ENCODE measurements around the gene IL7R. TPM values are rescaled to one million over a fixed set of nuclear protein-coding genes. Genes with fewer than 3 reads are reported as not detected.

IL7R gene, protein sequence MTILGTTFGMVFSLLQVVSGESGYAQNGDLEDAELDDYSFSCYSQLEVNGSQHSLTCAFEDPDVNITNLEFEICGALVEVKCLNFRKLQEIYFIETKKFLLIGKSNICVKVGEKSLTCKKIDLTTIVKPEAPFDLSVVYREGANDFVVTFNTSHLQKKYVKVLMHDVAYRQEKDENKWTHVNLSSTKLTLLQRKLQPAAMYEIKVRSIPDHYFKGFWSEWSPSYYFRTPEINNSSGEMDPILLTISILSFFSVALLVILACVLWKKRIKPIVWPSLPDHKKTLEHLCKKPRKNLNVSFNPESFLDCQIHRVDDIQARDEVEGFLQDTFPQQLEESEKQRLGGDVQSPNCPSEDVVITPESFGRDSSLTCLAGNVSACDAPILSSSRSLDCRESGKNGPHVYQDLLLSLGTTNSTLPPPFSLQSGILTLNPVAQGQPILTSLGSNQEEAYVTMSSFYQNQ
- total RNA-seq = 1.8 and 3.8 TPM in 2 replicates

DNA sequence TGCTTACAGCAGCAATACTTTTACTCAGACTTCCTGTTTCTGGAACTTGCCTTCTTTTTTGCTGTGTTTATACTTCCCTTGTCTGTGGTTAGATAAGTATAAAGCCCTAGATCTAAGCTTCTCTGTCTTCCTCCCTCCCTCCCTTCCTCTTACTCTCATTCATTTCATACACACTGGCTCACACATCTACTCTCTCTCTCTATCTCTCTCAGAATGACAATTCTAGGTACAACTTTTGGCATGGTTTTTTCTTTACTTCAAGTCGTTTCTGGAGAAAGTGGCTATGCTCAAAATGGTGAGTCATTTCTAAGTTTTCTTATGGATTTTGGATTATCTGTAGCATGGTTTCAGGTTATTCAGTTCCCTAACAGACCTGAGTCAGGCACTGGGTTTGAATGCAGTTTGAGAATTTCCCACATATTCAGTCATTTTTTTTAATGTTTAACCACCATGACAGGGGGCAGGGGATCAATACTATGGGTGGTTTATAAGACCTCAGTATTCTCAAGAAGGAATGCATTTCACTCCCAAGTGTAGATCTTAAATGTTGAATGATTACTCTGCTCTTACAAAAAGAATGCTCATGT lies at the start of gene IL7R:
TSS of gene IL7R (plus strand) at position 127 of the 587 bp plus-strand sequence. CDS start at position 214, 87 bp downstream.

Other genes with a start within 250 kb of the IL7R start
- 0.34 and 0.60 TPM in 2 replicates for gene SPEF2, start 239.0 kb upstream of the IL7R start, total RNA-seq
- gene CAPSL, start 81.7 kb downstream of the IL7R start, total RNA-seq = not detected in 2 replicates
- gene UGT3A1, start 134.5 kb downstream of the IL7R start, total RNA-seq = not detected in 2 replicates
- not detected in 2 replicates for gene UGT3A2, start 210.0 kb downstream of the IL7R start, total RNA-seq

Data from mammary microvascular endothelial cell (primary cell).